WTC11 (cell line): ENCODE measurements around the gene PCSK5.

ENCODE experiments used
- ATF1 ChIP-seq: sonication (generic); formaldehyde crosslinking; IDR thresholded peaks from 2 replicates; pipeline ENCODE4 v1.8.1; 2023; ENCODE audit warnings: mild to moderate bottlenecking, moderate library complexity, missing genetic modification reagents
- FOXJ3 ChIP-seq: sonication (generic); formaldehyde crosslinking; IDR thresholded peaks from 2 replicates; pipeline ENCODE4 v1.9.0; 2021; ENCODE audit warnings: missing genetic modification reagents, mild to moderate bottlenecking, borderline replicate concordance
- IRF2 ChIP-seq: sonication (generic); formaldehyde crosslinking; IDR thresholded peaks from 2 replicates; pipeline ENCODE4 v1.8.0; 2022; ENCODE audit warnings: low read depth, missing genetic modification reagents, borderline replicate concordance
- MYBL2 ChIP-seq: sonication (generic); formaldehyde crosslinking; IDR thresholded peaks from 2 replicates; pipeline ENCODE4 v1.8.1; 2023; ENCODE audit warnings: mild to moderate bottlenecking, moderate library complexity, missing genetic modification reagents
- NR3C1 ChIP-seq: sonication (generic); formaldehyde crosslinking; conservative IDR thresholded peaks from 2 replicates; pipeline ENCODE4 v1.8.1; 2023; ENCODE audit warnings: low read depth, mild to moderate bottlenecking, missing genetic modification reagents
- RELA ChIP-seq: sonication (generic); formaldehyde crosslinking; IDR thresholded peaks from 2 replicates; pipeline ENCODE4 v1.8.1; 2022; ENCODE audit warnings: missing genetic modification reagents, mild to moderate bottlenecking, borderline replicate concordance
- TF ChIP-seq, protein P1 (sequence below): sonication (generic); formaldehyde crosslinking; conservative IDR thresholded peaks from 2 replicates; pipeline ENCODE4 v1.8.1; 2022; ENCODE audit warnings: mild to moderate bottlenecking, missing genetic modification reagents
- TF ChIP-seq, protein P2 (sequence below): fragments of 250-450 bp; sonication (Bioruptor Pico); IDR thresholded peaks from 2 replicates; pipeline ENCODE4 v2.1.2; 2022; ENCODE audit warnings: mild to moderate bottlenecking, moderate library complexity
- TF ChIP-seq, protein P3 (sequence below): fragments of 200-600 bp; IDR thresholded peaks from 2 replicates; pipeline ENCODE4 v1.8.0; 2022; ENCODE audit warnings: antibody characterized with exemption

DNA sequence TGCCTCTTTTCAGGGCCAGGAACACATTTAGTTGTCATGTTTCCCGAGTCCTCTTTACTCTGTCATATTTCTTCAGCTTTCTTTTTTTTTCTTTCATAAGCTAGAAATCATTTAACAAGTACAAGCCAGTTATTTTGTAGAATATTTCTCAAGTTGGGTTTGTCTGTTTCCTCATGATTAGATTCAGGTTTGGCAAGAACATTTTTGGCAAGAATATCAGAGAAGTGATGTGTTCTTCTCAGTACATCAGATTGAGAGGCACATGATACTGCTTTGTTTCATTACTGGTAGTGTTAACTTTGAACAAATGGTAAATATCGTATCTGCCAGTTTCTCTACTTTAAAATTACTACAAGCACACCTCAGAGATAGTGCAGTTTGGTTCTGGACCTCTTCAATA is 45.1 kb downstream of the PCSK5 start:
- TF ChIP-seq, protein P1, sequence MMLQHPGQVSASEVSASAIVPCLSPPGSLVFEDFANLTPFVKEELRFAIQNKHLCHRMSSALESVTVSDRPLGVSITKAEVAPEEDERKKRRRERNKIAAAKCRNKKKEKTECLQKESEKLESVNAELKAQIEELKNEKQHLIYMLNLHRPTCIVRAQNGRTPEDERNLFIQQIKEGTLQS (CRISPR knock-in tag) = no peak
- no peak for TF ChIP-seq IRF2
- no peak for TF ChIP-seq RELA (CRISPR knock-in tag)
- TF ChIP-seq, protein P2, sequence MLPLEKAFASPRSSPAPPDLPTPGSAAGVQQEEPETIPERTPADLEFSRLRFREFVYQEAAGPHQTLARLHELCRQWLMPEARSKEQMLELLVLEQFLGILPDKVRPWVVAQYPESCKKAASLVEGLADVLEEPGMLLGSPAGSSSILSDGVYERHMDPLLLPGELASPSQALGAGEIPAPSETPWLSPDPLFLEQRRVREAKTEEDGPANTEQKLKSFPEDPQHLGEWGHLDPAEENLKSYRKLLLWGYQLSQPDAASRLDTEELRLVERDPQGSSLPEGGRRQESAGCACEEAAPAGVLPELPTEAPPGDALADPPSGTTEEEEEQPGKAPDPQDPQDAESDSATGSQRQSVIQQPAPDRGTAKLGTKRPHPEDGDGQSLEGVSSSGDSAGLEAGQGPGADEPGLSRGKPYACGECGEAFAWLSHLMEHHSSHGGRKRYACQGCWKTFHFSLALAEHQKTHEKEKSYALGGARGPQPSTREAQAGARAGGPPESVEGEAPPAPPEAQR = no peak
- TF ChIP-seq, protein P3, sequence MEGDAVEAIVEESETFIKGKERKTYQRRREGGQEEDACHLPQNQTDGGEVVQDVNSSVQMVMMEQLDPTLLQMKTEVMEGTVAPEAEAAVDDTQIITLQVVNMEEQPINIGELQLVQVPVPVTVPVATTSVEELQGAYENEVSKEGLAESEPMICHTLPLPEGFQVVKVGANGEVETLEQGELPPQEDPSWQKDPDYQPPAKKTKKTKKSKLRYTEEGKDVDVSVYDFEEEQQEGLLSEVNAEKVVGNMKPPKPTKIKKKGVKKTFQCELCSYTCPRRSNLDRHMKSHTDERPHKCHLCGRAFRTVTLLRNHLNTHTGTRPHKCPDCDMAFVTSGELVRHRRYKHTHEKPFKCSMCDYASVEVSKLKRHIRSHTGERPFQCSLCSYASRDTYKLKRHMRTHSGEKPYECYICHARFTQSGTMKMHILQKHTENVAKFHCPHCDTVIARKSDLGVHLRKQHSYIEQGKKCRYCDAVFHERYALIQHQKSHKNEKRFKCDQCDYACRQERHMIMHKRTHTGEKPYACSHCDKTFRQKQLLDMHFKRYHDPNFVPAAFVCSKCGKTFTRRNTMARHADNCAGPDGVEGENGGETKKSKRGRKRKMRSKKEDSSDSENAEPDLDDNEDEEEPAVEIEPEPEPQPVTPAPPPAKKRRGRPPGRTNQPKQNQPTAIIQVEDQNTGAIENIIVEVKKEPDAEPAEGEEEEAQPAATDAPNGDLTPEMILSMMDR = no peak
- no peak for TF ChIP-seq NR3C1 (CRISPR knock-in tag)
- TF ChIP-seq FOXJ3 = no peak
- no peak for TF ChIP-seq MYBL2
- no peak for TF ChIP-seq ATF1 (CRISPR knock-in tag)
